ENCODE results near the gene KYAT1. TPM values are rescaled to one million over a fixed set of nuclear protein-coding genes. Genes with fewer than 3 reads are reported as not detected.

The KYAT1 gene
- total RNA-seq, 1 experiment from 2014 or later, result 14.6 TPM

GRCh38 chr9:128788445-128788844 is 93.3 kb downstream of the KYAT1 start:
- H3K79me1 ChIP-seq (ENCODE audit: insufficient read depth, low read depth, low read length, poor library complexity, severe bottlenecking), result peaks cover 4% of the 10 kb centered on the region
- no peak overlapping the region for H4K8ac ChIP-seq (replicated peaks; ENCODE audit: insufficient read length, low read depth, low read length)
- no peak for TF ChIP-seq CTCF (conservative IDR thresholded peaks at IDR 0.05)
- H3K9me3 ChIP-seq (ENCODE audit: control insufficient read depth, low read depth, low read length), result no peaks in the 10 kb centered on the region
- no peak overlapping the region for H3K14ac ChIP-seq (ENCODE audit: insufficient read depth, low read length)
- no peak overlapping the region for H3K4ac ChIP-seq (ENCODE audit: low read depth, low read length)
- no peak overlapping the region for H2BK120ac ChIP-seq (ENCODE audit: low read depth, low read length, poor library complexity, severe bottlenecking)
- Mint-ChIP-seq H3K4me3 (peak overlapping the region; percentile 87 to 96), H3K4me1 (peaks cover 5 to 6% of the 10 kb centered on the region in 2 experiments; a peak in 3 of 4 replicates), H3K36me3 (ENCODE audit: insufficient read depth in 1 of 3, low read depth in 3 of 3) (peaks cover 2 to 21% (median 21%) of the 10 kb centered on the region in 3 experiments; a peak in 6 of 7 replicates), H3K9me3 (peaks cover 0 to 1% of the 10 kb centered on the region in 2 experiments; a peak in 2 of 5 replicates), H3K27ac (no peak overlapping the region), H3K27me3 (ENCODE audit: low read depth) (no peaks in the 10 kb centered on the region; the same call in 1 of the 2 replicates)
- H4K5ac ChIP-seq (ENCODE audit: insufficient read length, low read depth, low read length), result no peak overlapping the region
- no peak overlapping the region for H2AK5ac ChIP-seq (ENCODE audit: insufficient read length, low read length)
- WGBS (ENCODE audit: extremely low coverage, insufficient read length, low lambda C conversion rate), result no CpG with 5 or more reads among the region's 1 CpG
- H4K91ac ChIP-seq (ENCODE audit: insufficient read length, low read depth, low read length), result no peak overlapping the region
- no peak overlapping the region for H3K27ac ChIP-seq (ENCODE audit: insufficient read length, low read depth, low read length)
- no peaks in the 10 kb centered on the region for H3K79me2 ChIP-seq (ENCODE audit: insufficient read depth, low read length)
- no peaks in the 10 kb centered on the region for H3K27me3 ChIP-seq (ENCODE audit: insufficient read depth, low read length)
- H2AFZ ChIP-seq (ENCODE audit: low read length), result no peak overlapping the region
- no peak overlapping the region for H2BK5ac ChIP-seq (ENCODE audit: insufficient read length, low read length)
- no peaks in the 10 kb centered on the region for H4K20me1 ChIP-seq (ENCODE audit: control insufficient read depth, insufficient read depth, insufficient read length)
- no peak overlapping the region for H2BK15ac ChIP-seq (ENCODE audit: low read depth, low read length)
- no peak overlapping the region for H3T11ph ChIP-seq (ENCODE audit: low read length)
- H3K9ac ChIP-seq (ENCODE audit: extremely low read depth, insufficient read length, low read length), result no peak overlapping the region
- H2BK20ac ChIP-seq (ENCODE audit: low read depth, low read length, poor library complexity, severe bottlenecking), result no peak overlapping the region
- no peak overlapping the region for H3K23ac ChIP-seq (ENCODE audit: insufficient read length, low read depth, low read length)
- DNase-seq, result no peak
- no peak overlapping the region for H3K4me2 ChIP-seq (ENCODE audit: insufficient read depth, insufficient read length, low read length)
- no peaks in the 10 kb centered on the region for H3K4me1 ChIP-seq (ENCODE audit: insufficient read depth, low read length)
- H3K18ac ChIP-seq (ENCODE audit: insufficient read length, low read depth, low read length), result no peak overlapping the region
- peaks cover 5% of the 10 kb centered on the region for H3K23me2 ChIP-seq (ENCODE audit: insufficient read length, low read depth, low read length, poor library complexity, severe bottlenecking)
- H3K56ac ChIP-seq (ENCODE audit: insufficient read length, low read depth, low read length), result no peak overlapping the region
- H2BK12ac ChIP-seq (ENCODE audit: insufficient read length, low read depth, low read length), result no peak overlapping the region
